WI38 (cell line): ENCODE results near the gene NDUFAF3.

ENCODE experiments used
- H3K4me3 ChIP-seq: 2 replicates; pipeline ENCODE4 v1.5.1; 2011; ENCODE audit warnings: low read depth, mild to moderate bottlenecking, control low read depth, low read length
- CTCF ChIP-seq: IDR thresholded peaks from 2 replicates; pipeline ENCODE4 v1.5.1; 2012; ENCODE audit warnings: low read depth, mild to moderate bottlenecking, control low read depth, low read length

The NDUFAF3 gene

DNA sequence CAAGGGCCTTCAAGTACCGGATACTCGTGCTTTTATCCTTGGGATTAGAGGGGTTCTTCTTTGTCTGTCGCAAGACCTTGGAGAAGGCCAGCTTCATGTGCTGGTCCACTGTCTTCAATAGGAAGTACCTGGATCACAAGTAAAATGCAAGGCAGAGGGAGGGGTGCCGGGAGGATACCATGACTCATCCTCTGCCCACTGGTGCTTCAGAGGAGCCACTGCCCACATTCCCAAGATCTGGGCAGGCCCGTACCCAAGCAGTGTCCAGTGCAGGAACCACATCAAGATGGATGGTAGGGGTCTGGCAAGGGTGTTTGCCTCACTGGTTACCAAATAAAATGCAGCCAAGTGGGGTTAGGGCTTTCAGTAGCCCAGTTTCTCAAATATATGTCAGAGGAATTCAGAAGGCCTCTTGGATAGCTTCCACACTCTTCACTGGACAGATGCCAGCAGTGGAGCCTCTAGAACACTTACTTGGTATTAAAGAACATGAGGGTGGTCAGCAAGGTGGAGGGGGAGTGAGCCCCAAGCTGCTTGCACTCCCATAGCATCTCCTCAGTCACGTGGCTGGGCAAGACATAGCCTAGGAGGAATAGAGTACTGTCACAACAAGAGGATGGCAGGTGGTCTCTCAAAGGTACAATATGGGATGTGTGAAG lies 10.9 kb downstream of the NDUFAF3 start:
- no peak for TF ChIP-seq CTCF
- H3K4me3 ChIP-seq = no peak overlapping the region

- no peak for TF ChIP-seq CTCF
- H3K4me3 ChIP-seq = no peak overlapping the region
These were observed 12.7 kb downstream of the NDUFAF3 start for GRCh38 chr3:49034650-49035049.

- no peak for TF ChIP-seq CTCF
- H3K4me3 ChIP-seq = no peak overlapping the region
These were observed 13.4 kb downstream of the NDUFAF3 start for GRCh38 chr3:49035281-49035680.

DNA sequence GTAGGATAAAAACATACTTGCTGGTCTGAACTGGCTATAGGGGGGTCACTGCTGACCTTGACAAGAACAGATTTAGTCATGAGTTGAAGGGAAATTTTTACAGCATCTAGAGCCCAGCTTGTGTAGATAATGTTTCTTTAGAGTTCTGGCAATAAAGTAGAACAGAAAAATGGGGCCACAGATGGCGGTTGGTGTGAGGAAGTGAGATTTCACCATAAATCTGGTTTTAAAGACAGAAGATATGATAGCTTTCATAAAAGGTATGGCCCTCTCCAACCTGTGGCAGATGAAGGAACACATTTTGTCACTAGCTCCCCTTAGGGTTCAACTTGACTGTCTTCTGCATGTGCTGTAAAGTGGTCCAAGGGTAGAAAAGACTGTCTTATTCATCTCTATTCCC lies 31.6 kb downstream of the NDUFAF3 start:
- no peak overlapping the region for H3K4me3 ChIP-seq
- TF ChIP-seq CTCF = no peak

DNA sequence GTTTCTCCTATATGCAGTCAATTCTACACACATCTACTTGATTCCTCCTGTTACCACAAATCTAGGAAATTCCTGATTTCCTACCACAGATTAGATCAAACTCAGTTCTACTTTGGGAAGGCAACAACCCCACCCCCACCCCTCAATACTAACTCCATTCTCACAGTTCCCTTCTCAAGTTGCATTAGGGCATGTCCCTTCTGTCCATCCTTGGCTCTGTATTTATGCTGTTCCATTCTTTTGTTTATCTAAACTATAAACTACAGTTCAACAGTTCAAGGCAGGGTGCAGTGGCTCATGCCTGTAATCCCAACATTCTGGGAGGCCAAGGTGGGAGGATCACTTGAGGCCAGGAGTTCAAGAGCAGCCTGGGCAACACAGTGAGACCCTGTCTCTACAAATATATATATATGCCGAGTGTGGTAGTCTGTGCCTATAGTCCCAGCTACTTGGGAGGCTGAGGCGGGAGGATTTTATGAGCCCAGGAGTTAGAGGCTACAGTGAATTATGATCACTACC lies 32.5 kb downstream of the NDUFAF3 start:
- no peak for TF ChIP-seq CTCF
- no peak overlapping the region for H3K4me3 ChIP-seq

- TF ChIP-seq CTCF = no peak
- H3K4me3 ChIP-seq = no peak overlapping the region
These were observed 35.3 kb downstream of the NDUFAF3 start for GRCh38 chr3:49057268-49057667.

DNA sequence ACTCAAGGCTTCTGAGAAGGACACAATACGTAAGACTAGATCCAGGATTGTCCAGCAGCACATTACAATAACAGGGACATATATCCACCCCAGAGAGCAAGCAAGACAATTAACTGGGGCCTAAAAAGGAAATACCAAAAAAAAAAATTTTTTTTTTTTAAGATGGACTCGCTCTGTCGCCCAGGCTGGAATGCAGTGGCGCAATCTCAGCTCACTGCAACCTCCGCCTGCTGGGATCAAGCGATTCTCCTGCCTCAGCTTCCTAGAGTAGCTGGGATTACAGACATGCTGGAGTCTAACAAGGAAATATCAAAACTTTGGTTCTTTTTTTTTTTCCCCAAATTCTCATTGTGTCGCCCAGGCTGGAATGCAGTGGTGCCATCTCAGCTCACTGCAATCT lies 36.1 kb downstream of the NDUFAF3 start:
- TF ChIP-seq CTCF = no peak
- H3K4me3 ChIP-seq = no peak overlapping the region
